HEK293 (cell line): ENCODE measurements around the gene COL4A3.

Source experiments
- ELK4 ChIP-seq: IDR thresholded peaks from 2 replicates; pipeline ENCODE4 v1.6.1; 2011; ENCODE audit warnings: mild to moderate bottlenecking, low read depth, low read length, borderline replicate concordance
- GLI2 ChIP-seq: fragments of 450-650 bp; formaldehyde crosslinking; IDR thresholded peaks from 2 replicates; pipeline ENCODE4; 2017; ENCODE audit warnings: missing biosample characterization, missing genetic modification characterization, low read depth, borderline replicate concordance
- KLF10 ChIP-seq: fragments of 450-650 bp; IDR thresholded peaks from 2 replicates; pipeline ENCODE4 v1.5.1; 2018; ENCODE audit warnings: missing biosample characterization, mild to moderate bottlenecking, missing genetic modification characterization
- KLF7 ChIP-seq: fragments of 450-650 bp; formaldehyde crosslinking; IDR thresholded peaks from 2 replicates; pipeline ENCODE4 v1.5.1; 2016; ENCODE audit warnings: missing biosample characterization, missing genetic modification characterization, borderline replicate concordance
- KLF8 ChIP-seq: fragments of 450-650 bp; formaldehyde crosslinking; IDR thresholded peaks from 2 replicates; pipeline ENCODE4 v1.5.1; 2016; ENCODE audit warnings: missing biosample characterization, missing genetic modification characterization
- MZF1 ChIP-seq: fragments of 450-650 bp; formaldehyde crosslinking; IDR thresholded peaks from 2 replicates; pipeline ENCODE4 v1.5.1; 2017; ENCODE audit warnings: missing biosample characterization, missing genetic modification characterization, borderline replicate concordance
- PRDM6 ChIP-seq: fragments of 450-650 bp; formaldehyde crosslinking; IDR thresholded peaks from 2 replicates; pipeline ENCODE4 v1.5.1; 2017; ENCODE audit warnings: missing biosample characterization, missing genetic modification characterization
- ZBTB1 ChIP-seq: fragments of 450-650 bp; formaldehyde crosslinking; IDR thresholded peaks from 2 replicates; pipeline ENCODE4 v1.5.1; 2016; ENCODE audit warnings: missing biosample characterization, missing genetic modification characterization
- ZBTB44 ChIP-seq: fragments of 450-650 bp; IDR thresholded peaks from 2 replicates; pipeline ENCODE4 v1.5.1; 2018; ENCODE audit warnings: missing biosample characterization, mild to moderate bottlenecking, missing genetic modification characterization
- ZBTB8A ChIP-seq: fragments of 450-650 bp; formaldehyde crosslinking; IDR thresholded peaks from 2 replicates; pipeline ENCODE4 v1.5.1; 2016; ENCODE audit warnings: missing biosample characterization, missing genetic modification characterization
- ZNF146 ChIP-seq: fragments of 450-650 bp; formaldehyde crosslinking; IDR thresholded peaks from 2 replicates; pipeline ENCODE4 v1.5.1; 2016; ENCODE audit warnings: missing biosample characterization, missing genetic modification characterization
- ZNF157 ChIP-seq: fragments of 450-650 bp; formaldehyde crosslinking; IDR thresholded peaks from 2 replicates; pipeline ENCODE4 v1.5.1; 2016; ENCODE audit warnings: missing biosample characterization, missing genetic modification characterization
- ZNF174 ChIP-seq: fragments of 450-650 bp; formaldehyde crosslinking; IDR thresholded peaks from 2 replicates; pipeline ENCODE4 v1.5.0; 2017; ENCODE audit warnings: missing biosample characterization, mild to moderate bottlenecking, missing genetic modification characterization
- ZNF18 ChIP-seq: fragments of 450-650 bp; formaldehyde crosslinking; IDR thresholded peaks from 2 replicates; pipeline ENCODE4 v1.5.1; 2016; ENCODE audit warnings: missing biosample characterization, missing genetic modification characterization
- ZNF26 ChIP-seq: fragments of 450-650 bp; formaldehyde crosslinking; IDR thresholded peaks from 2 replicates; pipeline ENCODE4 v1.5.1; 2016; ENCODE audit warnings: missing biosample characterization, missing genetic modification characterization
- ZNF274 ChIP-seq, 2 experiments: fragments of 200-500 bp in 1 of 2; fragments of 450-650 bp in 1 of 2; sonication (Bioruptor generic) in 1 of 2; formaldehyde crosslinking in 1 of 2; IDR thresholded peaks; 2 replicates each; pipeline versions ENCODE4 v1.5.1 to v1.6.1; 2014 to 2016; ENCODE audit warnings: borderline replicate concordance in 1 of 2, inconsistent platforms in 1 of 2, low read length in 1 of 2, missing biosample characterization in 1 of 2, missing genetic modification characterization in 1 of 2
- ZNF335 ChIP-seq: fragments of 450-650 bp; formaldehyde crosslinking; conservative IDR thresholded peaks from 2 replicates; pipeline ENCODE4 v1.5.1; 2016; ENCODE audit warnings: missing biosample characterization, missing genetic modification characterization
- ZNF366 ChIP-seq: fragments of 450-650 bp; formaldehyde crosslinking; conservative IDR thresholded peaks from 2 replicates; pipeline ENCODE4 v1.5.1; 2016; ENCODE audit warnings: missing biosample characterization, missing genetic modification characterization
- ZNF530 ChIP-seq: fragments of 450-650 bp; formaldehyde crosslinking; IDR thresholded peaks from 2 replicates; pipeline ENCODE4 v1.5.1; 2016; ENCODE audit warnings: low read depth, missing biosample characterization, missing genetic modification characterization
- ZNF560 ChIP-seq: fragments of 450-650 bp; formaldehyde crosslinking; IDR thresholded peaks from 2 replicates; pipeline ENCODE4 v1.5.1; 2017; ENCODE audit warnings: missing biosample characterization, missing genetic modification characterization, borderline replicate concordance
- ZNF596 ChIP-seq: fragments of 450-650 bp; IDR thresholded peaks from 2 replicates; pipeline ENCODE4 v1.5.0; 2018; ENCODE audit warnings: missing biosample characterization, mild to moderate bottlenecking, missing genetic modification characterization, moderate library complexity
- ZNF621 ChIP-seq: fragments of 450-650 bp; formaldehyde crosslinking; IDR thresholded peaks from 2 replicates; pipeline ENCODE4 v1.5.1; 2017; ENCODE audit warnings: missing biosample characterization, missing genetic modification characterization
- ZNF624 ChIP-seq: fragments of 450-650 bp; formaldehyde crosslinking; IDR thresholded peaks from 2 replicates; pipeline ENCODE4 v1.5.1; 2017; ENCODE audit warnings: missing biosample characterization, missing genetic modification characterization
- ZNF654 ChIP-seq: fragments of 450-650 bp; formaldehyde crosslinking; IDR thresholded peaks from 2 replicates; pipeline ENCODE4 v1.5.1; 2016; ENCODE audit warnings: low read depth, missing biosample characterization, missing genetic modification characterization
- ZNF660 ChIP-seq: fragments of 450-650 bp; IDR thresholded peaks from 2 replicates; pipeline ENCODE4 v1.5.1; 2018; ENCODE audit warnings: missing biosample characterization, mild to moderate bottlenecking, missing genetic modification characterization
- ZNF677 ChIP-seq: fragments of 450-650 bp; IDR thresholded peaks from 2 replicates; pipeline ENCODE4 v1.5.0; 2018; ENCODE audit warnings: missing biosample characterization, mild to moderate bottlenecking, missing genetic modification characterization, moderate library complexity
- ZNF76 ChIP-seq: fragments of 450-650 bp; formaldehyde crosslinking; IDR thresholded peaks from 2 replicates; pipeline ENCODE4; 2016; ENCODE audit warnings: low read depth, missing biosample characterization, missing genetic modification characterization, borderline replicate concordance

The COL4A3 gene

GRCh38 chr2:227163998-227164762 lies at the start of gene COL4A3, which contains the start of gene COL4A4 (continued):
- no peak for TF ChIP-seq ZNF18
- TF ChIP-seq ZNF26 (tag by site-specific recombination), result no peak
- no peak for TF ChIP-seq ZNF677 (tag by site-specific recombination)
- TF ChIP-seq ZBTB1 (tag by site-specific recombination), result no peak
- 0 out of 2 replicates have a peak, but pooled peaks have one; percentile 18 for TF ChIP-seq ZNF660 (tag by site-specific recombination)
- TF ChIP-seq ZNF274 (IDR thresholded peaks at IDR 0.05; ENCODE audit: low read length), result no peak
- TF ChIP-seq ZNF274 (tag by site-specific recombination; IDR thresholded peaks at IDR 0.05; ENCODE audit: borderline replicate concordance), result no peak
- TF ChIP-seq MZF1 (tag by site-specific recombination), result no peak
- no peak for TF ChIP-seq ZNF560 (tag by site-specific recombination)
- peak; percentile 89; the same call in 1 of the 2 replicates for TF ChIP-seq KLF8 (tag by site-specific recombination)
- peak; percentile 98 for TF ChIP-seq ZBTB8A (tag by site-specific recombination)
- TF ChIP-seq GLI2 (tag by site-specific recombination), result no peak
- TF ChIP-seq KLF10, result peak; percentile 93
- TF ChIP-seq ZNF335, result peak; percentile 39
- no peak for TF ChIP-seq ZNF157 (tag by site-specific recombination)
- TF ChIP-seq ZNF530 (tag by site-specific recombination), result no peak
- no peak for TF ChIP-seq ZNF654 (tag by site-specific recombination)
- TF ChIP-seq KLF7 (tag by site-specific recombination), result peak; percentile 89; the same call in 1 of the 2 replicates
- TF ChIP-seq ZNF366 (tag by site-specific recombination), result 0 out of 2 replicates have a peak, but pooled peaks have one; percentile 26
- no peak for TF ChIP-seq ZBTB44 (tag by site-specific recombination)
- no peak for TF ChIP-seq ZNF621 (tag by site-specific recombination)
- TF ChIP-seq ZNF146 (tag by site-specific recombination), result no peak
- TF ChIP-seq ZNF624, result no peak
- TF ChIP-seq ELK4, result no peak
- TF ChIP-seq PRDM6 (tag by site-specific recombination), result no peak
- no peak for TF ChIP-seq ZNF596 (tag by site-specific recombination)
- TF ChIP-seq ZNF174 (tag by site-specific recombination), result no peak
- no peak for TF ChIP-seq ZNF76 (tag by site-specific recombination)
